ENCODE measurements around the gene TRAPPC2.
A peak's percentile ranks its signal among the peaks of the same experiment; 100 is the strongest.
"Not testable (repeated sequence)": the region's sequence is repeated elsewhere in the genome, so short reads cannot be mapped to it uniquely, and the experiment has no call there.

The TRAPPC2 gene

GRCh38 chrX:13742397-13743176, 8.2 kb upstream of the TRAPPC2 start:
- no peak for DNase-seq

- DNase-seq: no peak
These were observed 7.3 kb upstream of the TRAPPC2 start for GRCh38 chrX:13741695-13742094.

- no peak for DNase-seq
These were observed 914 bp downstream of the TRAPPC2 start for GRCh38 chrX:13733506-13733905.

- DNase-seq: no peak
These were observed 2.0 kb downstream of the TRAPPC2 start for GRCh38 chrX:13732246-13733067.

- DNase-seq: not testable (repeated sequence)
These were observed 3.9 kb downstream of the TRAPPC2 start for GRCh38 chrX:13730523-13730922.

GRCh38 chrX:13726583-13726982, 7.8 kb downstream of the TRAPPC2 start:
- DNase-seq: not testable (repeated sequence)

GRCh38 chrX:13724878-13725277, 9.5 kb downstream of the TRAPPC2 start:
- DNase-seq: peak; percentile 7 to 34

- DNase-seq: no peak
These were observed 12.5 kb downstream of the TRAPPC2 start for GRCh38 chrX:13721819-13722519.

- DNase-seq: no peak
These were observed 13.0 kb downstream of the TRAPPC2 start for GRCh38 chrX:13721371-13721770.

GRCh38 chrX:13719192-13719856, 15.1 kb downstream of the TRAPPC2 start:
- DNase-seq: no peak

GRCh38 chrX:13717700-13718472, 16.5 kb downstream of the TRAPPC2 start:
- DNase-seq: no peak

GRCh38 chrX:13716905-13717304, 17.5 kb downstream of the TRAPPC2 start:
- no peak for DNase-seq

GRCh38 chrX:13716455-13716854, 18.0 kb downstream of the TRAPPC2 start:
- DNase-seq: no peak

- DNase-seq: no peak
These were observed 23.3 kb downstream of the TRAPPC2 start for GRCh38 chrX:13711141-13711540.

GRCh38 chrX:13703589-13703988, 30.8 kb downstream of the TRAPPC2 start:
- no peak for DNase-seq

GRCh38 chrX:13703135-13703534, 31.3 kb downstream of the TRAPPC2 start:
- DNase-seq: no peak

GRCh38 chrX:13702111-13702789, 32.2 kb downstream of the TRAPPC2 start:
- DNase-seq: no peak

- no peak for DNase-seq
These were observed 34.0 kb downstream of the TRAPPC2 start for GRCh38 chrX:13700380-13700779.

GRCh38 chrX:13699183-13699826, 35.1 kb downstream of the TRAPPC2 start:
- no peak for DNase-seq

- DNase-seq: no peak
These were observed 36.0 kb downstream of the TRAPPC2 start for GRCh38 chrX:13698432-13698831.

GRCh38 chrX:13697976-13698375, 36.4 kb downstream of the TRAPPC2 start:
- DNase-seq: no peak
